Breast epithelium (tissue), 3 donors: Measurements from ENCODE around the gene YTHDF1.

Source experiments
- CTCF ChIP-seq, 3 donors: fragments of 450-650 bp; IDR thresholded peaks; one replicate each; pipeline ENCODE4 v1.5.1; 2016 to 2017; ENCODE audit warnings: antibody characterized with exemption in 3 of 3, mild to moderate bottlenecking in 3 of 3, moderate library complexity in 3 of 3
- POLR2A ChIP-seq: fragments of 450-650 bp; IDR thresholded peaks from one replicate; pipeline ENCODE4 v1.6.1; 2016; ENCODE audit warnings: antibody characterized with exemption, mild to moderate bottlenecking, moderate library complexity

GRCh38 chr20:63181226-63181625 is 34.7 kb downstream of the YTHDF1 start:
- TF ChIP-seq CTCF (IDR thresholded peaks at IDR 0.05) (no peak), POLR2A (no peak)
